ENCODE results near the gene RASAL2.
A peak's percentile ranks its signal among the peaks of the same experiment; 100 is the strongest.

Gene RASAL2

GRCh38 chr1:178093951-178094738 lies at the start of gene RASAL2:
TSS of gene RASAL2 (plus strand) at chr1:178094104. CDS start at chr1:178094493, 389 bp downstream.
- DNase-seq, result peak; percentile 83 to 93 (median 91)

- no peak for DNase-seq
These were observed 47.2 kb upstream of the RASAL2 start for GRCh38 chr1:178046591-178047270.

- DNase-seq, result no peak
These were observed 46.4 kb upstream of the RASAL2 start for GRCh38 chr1:178047403-178048093.

- DNase-seq, result no peak
These were observed 45.5 kb upstream of the RASAL2 start for GRCh38 chr1:178048426-178048825.

- DNase-seq, result no peak
These were observed 45.0 kb upstream of the RASAL2 start for GRCh38 chr1:178048883-178049282.

GRCh38 chr1:178050084-178050483 lies 43.8 kb upstream of the RASAL2 start:
- no peak for DNase-seq

- DNase-seq, result peak in 1 of 3 experiments; percentile 37
These were observed 42.8 kb upstream of the RASAL2 start for GRCh38 chr1:178051071-178051470.

- DNase-seq, result peak in 2 of 3 experiments; percentile 62 to 79
These were observed 41.0 kb upstream of the RASAL2 start for GRCh38 chr1:178052650-178053461.

- peak in 2 of 3 experiments; percentile 28 to 37 for DNase-seq
These were observed 38.8 kb upstream of the RASAL2 start for GRCh38 chr1:178055093-178055492.

- DNase-seq, result no peak
These were observed 38.0 kb upstream of the RASAL2 start for GRCh38 chr1:178055779-178056471.

GRCh38 chr1:178057141-178057765 lies 36.7 kb upstream of the RASAL2 start:
- no peak for DNase-seq

GRCh38 chr1:178057912-178058534 lies 35.9 kb upstream of the RASAL2 start:
- DNase-seq, result peak in 2 of 3 experiments; percentile 28 to 41

GRCh38 chr1:178060789-178061556 lies 32.9 kb upstream of the RASAL2 start:
- no peak for DNase-seq

- no peak for DNase-seq
These were observed 32.3 kb upstream of the RASAL2 start for GRCh38 chr1:178061620-178062019.

- no peak for DNase-seq
These were observed 29.6 kb upstream of the RASAL2 start for GRCh38 chr1:178064191-178064821.

- DNase-seq, result no peak
These were observed 28.7 kb upstream of the RASAL2 start for GRCh38 chr1:178065250-178065649.

- DNase-seq, result no peak
These were observed 27.5 kb upstream of the RASAL2 start for GRCh38 chr1:178066296-178066907.

- no peak for DNase-seq
These were observed 26.8 kb upstream of the RASAL2 start for GRCh38 chr1:178066908-178067614.

GRCh38 chr1:178071811-178072210 lies 22.1 kb upstream of the RASAL2 start:
- DNase-seq, result no peak

Measured in NCI-H1417 (cell line).